Right cardiac atrium (tissue), 5 donors: ENCODE data around the gene NKX2-4. TPM values are rescaled to one million over a fixed set of nuclear protein-coding genes. Genes with fewer than 3 reads are reported as not detected.
"Not testable (repeated sequence)": the region's sequence is repeated elsewhere in the genome, so short reads cannot be mapped to it uniquely, and the experiment has no call there.

Experiments used
- ATAC-seq, 2 donors: fragments of 200-7000 bp; cut with Tn5 transposase; one replicate each; pipeline versions ENCODE4 v1.8.0 to v1.9.1; 2020; ENCODE audit warnings: moderate library complexity in 2 of 2, mild to moderate bottlenecking in 1 of 2
- DNase-seq, 3 donors: peaks; one replicate each; pipeline ENCODE4 v3.0.0-alpha.2; 2020
- H3K27ac ChIP-seq: one replicate; pipeline ENCODE4 v1.5.1; 2013; ENCODE audit warnings: mild to moderate bottlenecking, low read length, control low read depth, moderate library complexity
- H3K27me3 ChIP-seq: one replicate; pipeline ENCODE4 v1.6.1; 2013; ENCODE audit not compliant: control insufficient read depth, insufficient read depth
- H3K4me1 ChIP-seq: one replicate; pipeline ENCODE4 v1.6.1; 2013; ENCODE audit warnings: low read length; ENCODE audit not compliant: control insufficient read depth, insufficient read depth
- H3K4me3 ChIP-seq: one replicate; pipeline ENCODE4 v1.5.1; 2013; ENCODE audit warnings: low read length, control low read depth
- H3K9me3 ChIP-seq: one replicate; pipeline ENCODE4 v1.6.1; 2013; ENCODE audit warnings: low read length; ENCODE audit not compliant: control insufficient read depth
- WGBS: extraction: QIAGEN DNeasy Blood & Tissue Kit; methylation state at CpG from one replicate; pipeline ENCODE4 v1.1.7; 2013; 5-methylcytosine and 5-hydroxymethylcytosine counted together
- intact Hi-C, 4 donors: fragments of 100-400 bp; cut with DNase I; formaldehyde crosslinking; loops; one replicate each; pipeline versions ENCODE4 v1.11.0 to v1.14.0; 2022 to 2023
- long read RNA-seq, 4 donors: library from polyadenylated mRNA; unstranded; transcript quantifications; one replicate each; pipeline ENCODE4 v2.0.0, GENCODE V29; 2020 to 2021
- polyA plus RNA-seq: library from polyadenylated mRNA; stranded (reverse); fragments of 200-250 nt; gene quantifications from one replicate; pipeline ENCODE4 v1.2.3, GENCODE V29; 2013
- total RNA-seq, 4 donors: library from RNA; stranded (reverse); fragmentation: NEBNext Ultra II Directional; extraction: Animal tissue kit (Norgen Biotek cat#: 25700); gene quantifications; one replicate each; pipeline ENCODE4 v1.2.1, GENCODE V29; 2021
- donor health status: healthy with polysubstance abuse.
- donor health status: DM: no; HTN: yes; CAD: no.
- donor health status: DM: no; HTN: no; CAD: no.
- donor health status: DM: no; HTN: yes; CAD: no; lungs with severe emphysema.
- donor health status: DM: yes; HTN: yes; CAD: no.

NKX2-4 gene
- total RNA-seq (not detected), polyA plus RNA-seq (not detected)
- long read RNA-seq, donor 1, result 0 reads
- long read RNA-seq, donor 2, result 0 reads
- long read RNA-seq, donor 3, result 0 reads
- long read RNA-seq, donor 4, result 0 reads

DNA sequence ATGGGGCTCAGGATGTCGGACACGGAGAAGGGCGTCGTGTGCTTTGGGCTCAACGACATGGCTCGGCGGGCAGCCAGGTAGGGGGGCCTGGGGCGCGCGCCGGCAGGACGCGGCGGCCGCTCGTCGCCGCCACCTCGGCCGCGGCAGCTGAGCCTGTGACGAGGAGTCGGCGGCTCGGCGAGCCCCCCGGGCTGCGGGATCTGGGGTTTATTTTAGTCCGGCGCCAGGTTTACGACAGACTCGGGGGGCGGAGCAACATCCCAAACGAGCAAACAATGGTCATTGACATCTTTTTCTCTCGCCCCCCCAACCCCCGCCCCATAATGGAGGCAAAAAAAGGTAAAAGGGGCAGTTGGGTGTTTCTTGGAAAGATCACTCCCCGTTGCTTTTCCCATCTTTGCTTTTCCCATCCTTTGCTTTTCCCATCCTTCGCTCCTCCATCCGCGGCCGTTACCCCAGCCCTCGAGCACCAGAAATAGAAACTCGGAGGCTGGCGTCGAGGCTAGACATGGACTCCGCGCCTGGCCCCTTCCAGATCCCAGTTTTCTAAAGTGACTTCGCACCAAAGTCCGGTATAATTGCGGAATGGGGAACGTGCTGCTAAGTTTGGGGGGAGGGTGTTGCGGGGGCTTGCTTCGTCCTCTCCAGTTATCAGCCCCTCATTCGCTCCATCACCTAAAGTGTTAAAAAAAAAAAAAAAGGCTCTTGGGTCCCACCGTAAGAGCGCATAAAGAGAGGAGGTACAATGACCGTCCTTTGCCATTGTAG is at the start of gene NKX2-4:
NKX2-4 (minus strand) TSS at position 186 of the 768 bp plus-strand sequence; CDS start at position 59, 127 bp downstream.
- Histone ChIP-seq H3K27ac (no peak within 1 kb of the TSS), H3K9me3 (no peaks in the 10 kb centered on the region), H3K4me3 (peak within 1 kb of the TSS; percentile 26), H3K27me3 (peaks cover 11% of the 10 kb centered on the region), H3K4me1 (no peaks in the 10 kb centered on the region)
- WGBS, result 5% methylated on average over 57 of the region's 57 CpGs
- no peak for DNase-seq
- intact Hi-C loops, result no loop called here
- ATAC-seq, result no peak

- H3K27me3 ChIP-seq, result no peaks in the 10 kb centered on the region
Observed at GRCh38 chr20:21437816-21438215, 40.5 kb upstream of the NKX2-4 start.

GRCh38 chr20:21437248-21437647 is 39.9 kb upstream of the NKX2-4 start:
- Histone ChIP-seq H3K27ac (no peak overlapping the region), H3K4me3 (no peak overlapping the region), H3K27me3 (no peaks in the 10 kb centered on the region), H3K9me3 (no peaks in the 10 kb centered on the region), H3K4me1 (no peaks in the 10 kb centered on the region)
- 86% methylated on average over 1 of the region's 1 CpG for WGBS
- DNase-seq (no peak), ATAC-seq (no peak)
- intact Hi-C loops, result no loop called here

More at GRCh38 chr20:21437816-21438215, 40.5 kb upstream of the NKX2-4 start:
- Histone ChIP-seq H3K4me1 (no peaks in the 10 kb centered on the region), H3K9me3 (no peaks in the 10 kb centered on the region), H3K27ac (no peak overlapping the region), H3K4me3 (no peak overlapping the region)
- no peak for ATAC-seq
- intact Hi-C loops, result no loop called here
- no peak for DNase-seq
- 87% methylated on average over 2 of the region's 2 CpGs for WGBS

- DNase-seq (no peak), ATAC-seq (no peak)
- intact Hi-C loops, result no loop called here
- Histone ChIP-seq H3K4me3 (no peak overlapping the region), H3K27ac (no peak overlapping the region), H3K9me3 (no peaks in the 10 kb centered on the region), H3K27me3 (no peaks in the 10 kb centered on the region), H3K4me1 (no peaks in the 10 kb centered on the region)
- WGBS, result 53% methylated on average over 4 of the region's 4 CpGs
Observed at GRCh38 chr20:21436205-21436604, 38.9 kb upstream of the NKX2-4 start.

- intact Hi-C loops, result no loop called here
- ATAC-seq (no peak), DNase-seq (no peak)
- WGBS, result 41% methylated on average over 3 of the region's 3 CpGs
- Histone ChIP-seq H3K27me3 (no peaks in the 10 kb centered on the region), H3K4me3 (no peak overlapping the region), H3K4me1 (no peaks in the 10 kb centered on the region), H3K9me3 (no peaks in the 10 kb centered on the region), H3K27ac (no peak overlapping the region)
Observed at GRCh38 chr20:21435576-21435975, 38.2 kb upstream of the NKX2-4 start.

DNA sequence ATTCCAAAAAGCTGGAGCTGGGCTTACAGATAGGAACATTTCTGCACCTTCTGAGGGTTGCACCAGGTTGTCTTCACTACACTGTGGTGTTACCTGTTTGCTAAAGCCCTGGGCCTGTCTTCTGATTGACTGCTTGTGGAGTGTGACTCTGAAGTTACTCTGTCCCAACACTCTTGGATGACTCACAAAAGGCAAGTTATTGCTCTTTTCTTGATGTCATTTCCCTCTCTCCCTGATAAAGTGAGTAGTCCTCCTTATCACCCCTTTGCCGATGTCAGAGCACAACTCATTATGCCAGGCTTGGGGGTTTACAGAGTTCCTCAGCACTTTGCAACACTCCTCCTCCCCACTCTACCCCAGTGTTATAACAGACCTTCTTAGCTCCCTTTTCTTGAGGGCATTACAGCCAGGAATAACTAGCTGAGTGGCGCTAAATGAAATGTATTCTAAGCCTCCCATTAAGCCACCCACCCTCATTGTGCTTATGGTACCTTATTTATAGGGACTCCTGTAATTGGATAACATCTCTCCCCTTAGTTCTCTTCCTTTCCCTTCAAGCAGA is 36.1 kb upstream of the NKX2-4 start:
- DNase-seq, result no peak
- H3K27me3 ChIP-seq, result no peaks in the 10 kb centered on the region
- no peaks in the 10 kb centered on the region for H3K4me1 ChIP-seq
- 55% methylated on average over 2 of the region's 2 CpGs for WGBS
- no peak overlapping the region for H3K4me3 ChIP-seq
- intact Hi-C loops, result no loop called here
- no peak for ATAC-seq
- H3K9me3 ChIP-seq, result no peaks in the 10 kb centered on the region
- no peak overlapping the region for H3K27ac ChIP-seq

GRCh38 chr20:21432911-21433310 is 35.6 kb upstream of the NKX2-4 start:
- ATAC-seq (no peak), DNase-seq (no peak)
- no peaks in the 10 kb centered on the region for H3K9me3 ChIP-seq
- no peak overlapping the region for H3K27ac ChIP-seq
- H3K27me3 ChIP-seq, result no peaks in the 10 kb centered on the region
- no peaks in the 10 kb centered on the region for H3K4me1 ChIP-seq
- no peak overlapping the region for H3K4me3 ChIP-seq
- intact Hi-C loops, result no loop called here
- 88% methylated on average over 4 of the region's 4 CpGs for WGBS

- no peak overlapping the region for H3K27ac ChIP-seq
- DNase-seq (no peak), ATAC-seq (no peak)
- H3K9me3 ChIP-seq, result no peaks in the 10 kb centered on the region
- no peaks in the 10 kb centered on the region for H3K4me1 ChIP-seq
- H3K27me3 ChIP-seq, result no peaks in the 10 kb centered on the region
- no peak overlapping the region for H3K4me3 ChIP-seq
- 30% methylated on average over 3 of the region's 3 CpGs for WGBS
- intact Hi-C loops, result no loop called here
Observed at GRCh38 chr20:21430020-21430419, 32.7 kb upstream of the NKX2-4 start.

- no peak overlapping the region for H3K27ac ChIP-seq
- ATAC-seq (no peak), DNase-seq (no peak)
- intact Hi-C loops, result no loop called here
- no peak overlapping the region for H3K4me3 ChIP-seq
- no peaks in the 10 kb centered on the region for H3K27me3 ChIP-seq
- H3K4me1 ChIP-seq, result no peaks in the 10 kb centered on the region
- peaks cover 8% of the 10 kb centered on the region for H3K9me3 ChIP-seq
- 62% methylated on average over 4 of the region's 4 CpGs for WGBS
Observed at GRCh38 chr20:21424846-21425245, 27.5 kb upstream of the NKX2-4 start.

DNA sequence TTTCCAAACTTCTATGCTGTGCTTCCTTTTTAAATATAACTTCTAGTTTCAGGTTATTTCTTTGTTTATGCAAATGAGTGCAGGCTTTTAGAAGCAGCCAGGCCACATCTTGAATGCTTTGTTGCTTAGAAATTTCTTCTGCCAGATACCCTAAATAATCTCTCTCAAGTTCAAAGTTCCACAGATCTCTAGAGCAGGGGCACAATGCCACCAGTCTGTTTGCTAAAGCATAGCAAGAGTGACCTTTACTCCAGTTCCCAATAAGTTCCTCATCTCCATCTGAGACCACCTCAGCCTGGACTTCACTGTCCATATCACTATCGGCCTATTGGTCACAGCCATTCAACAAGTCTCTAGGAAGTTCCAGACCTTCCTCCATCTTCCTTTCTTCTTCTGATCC is 26.4 kb upstream of the NKX2-4 start:
- H3K27ac ChIP-seq, intact Hi-C loops, DNase-seq, H3K27me3 ChIP-seq, H3K4me1 ChIP-seq, ATAC-seq, H3K9me3 ChIP-seq, H3K4me3 ChIP-seq: not testable (repeated sequence)
- WGBS, result 89% methylated on average over 1 of the region's 1 CpG

- ATAC-seq (no peak), DNase-seq (no peak)
- Histone ChIP-seq H3K9me3 (peaks cover 8% of the 10 kb centered on the region), H3K27ac (no peak overlapping the region), H3K4me1 (no peaks in the 10 kb centered on the region), H3K4me3 (no peak overlapping the region), H3K27me3 (no peaks in the 10 kb centered on the region)
- WGBS, result 89% methylated on average over 4 of the region's 4 CpGs
- intact Hi-C loops, result no loop called here
Observed at GRCh38 chr20:21421601-21422236, 24.4 kb upstream of the NKX2-4 start.
